Activated naive CD8-positive, alpha-beta T cell treated with anti-CD3 and anti-CD28 coated beads for 36 hours (primary cell): ENCODE results near the gene ACAN. TPM values are rescaled to one million over a fixed set of nuclear protein-coding genes. Genes with fewer than 3 reads are reported as not detected.
A peak's percentile ranks its signal among the peaks of the same experiment; 100 is the strongest.

Source experiments
- DNase-seq: peaks from one replicate; pipeline ENCODE4 v3.0.0; 2021
- H3K27ac Mint-ChIP-seq: one replicate; pipeline ENCODE4 v1.8.0; 2022; ENCODE audit warnings: mild to moderate bottlenecking, moderate library complexity, mixed read lengths
- H3K27me3 Mint-ChIP-seq: one replicate; pipeline ENCODE4 v1.8.0; 2022; ENCODE audit warnings: mild to moderate bottlenecking, mixed read lengths
- H3K36me3 Mint-ChIP-seq: one replicate; pipeline ENCODE4 v1.8.0; 2021; ENCODE audit warnings: mild to moderate bottlenecking, mixed read lengths
- H3K4me1 Mint-ChIP-seq: one replicate; pipeline ENCODE4 v1.8.0; 2021; ENCODE audit warnings: mixed read lengths
- H3K4me3 Mint-ChIP-seq: one replicate; pipeline ENCODE4 v1.8.0; 2022; ENCODE audit warnings: mild to moderate bottlenecking, moderate library complexity, mixed read lengths
- H3K9me3 Mint-ChIP-seq: one replicate; pipeline ENCODE4 v1.8.0; 2022; ENCODE audit warnings: mixed read lengths
- total RNA-seq, 2 experiments: library from RNA; stranded (reverse); gene quantifications; one replicate each; pipeline ENCODE4 v1.2.3, GENCODE V29; 2021

Gene ACAN
- total RNA-seq, 2 experiments from 2014 or later = not detected

GRCh38 chr15:88872706-88873105 is 69.5 kb downstream of the ACAN start:
- no peak for DNase-seq
- Mint-ChIP-seq H3K27ac (no peak overlapping the region), H3K36me3 (peaks cover 6% of the 10 kb centered on the region), H3K4me3 (no peak overlapping the region), H3K4me1 (no peaks in the 10 kb centered on the region), H3K9me3 (no peaks in the 10 kb centered on the region), H3K27me3 (no peaks in the 10 kb centered on the region)

GRCh38 chr15:88873786-88874185 is 70.5 kb downstream of the ACAN start:
- Mint-ChIP-seq H3K36me3 (peaks cover 9% of the 10 kb centered on the region), H3K9me3 (no peaks in the 10 kb centered on the region), H3K27ac (no peak overlapping the region), H3K4me1 (no peaks in the 10 kb centered on the region), H3K27me3 (no peaks in the 10 kb centered on the region), H3K4me3 (no peak overlapping the region)
- no peak for DNase-seq

GRCh38 chr15:88874275-88874674 is 71.0 kb downstream of the ACAN start:
- Mint-ChIP-seq H3K9me3 (no peaks in the 10 kb centered on the region), H3K27me3 (no peaks in the 10 kb centered on the region), H3K4me1 (no peaks in the 10 kb centered on the region), H3K36me3 (peaks cover 9% of the 10 kb centered on the region), H3K27ac (no peak overlapping the region), H3K4me3 (no peak overlapping the region)
- no peak for DNase-seq

DNA sequence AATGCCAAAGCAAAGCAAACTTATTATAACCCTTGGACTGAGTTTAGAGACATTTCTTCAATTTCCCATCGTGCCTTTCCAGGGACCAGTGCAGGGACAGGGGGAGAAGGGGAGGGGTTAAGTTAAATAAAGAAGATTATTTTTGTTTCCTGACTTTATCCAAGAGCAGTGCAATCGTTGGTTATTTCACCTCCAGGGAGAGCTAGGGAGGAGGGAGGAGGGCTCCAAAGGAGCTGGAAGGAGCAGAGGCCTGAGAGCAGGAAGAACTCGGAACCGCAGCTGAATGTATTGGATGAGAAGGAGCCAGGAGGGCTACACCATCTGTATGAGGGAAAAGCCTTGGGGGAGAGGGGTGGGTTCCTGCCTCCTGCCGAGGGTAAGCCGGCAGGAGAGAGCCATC is 71.4 kb downstream of the ACAN start:
- Mint-ChIP-seq H3K9me3 (no peaks in the 10 kb centered on the region), H3K27ac (no peak overlapping the region), H3K27me3 (no peaks in the 10 kb centered on the region), H3K4me3 (no peak overlapping the region), H3K4me1 (no peaks in the 10 kb centered on the region), H3K36me3 (peaks cover 9% of the 10 kb centered on the region)
- no peak for DNase-seq

DNA sequence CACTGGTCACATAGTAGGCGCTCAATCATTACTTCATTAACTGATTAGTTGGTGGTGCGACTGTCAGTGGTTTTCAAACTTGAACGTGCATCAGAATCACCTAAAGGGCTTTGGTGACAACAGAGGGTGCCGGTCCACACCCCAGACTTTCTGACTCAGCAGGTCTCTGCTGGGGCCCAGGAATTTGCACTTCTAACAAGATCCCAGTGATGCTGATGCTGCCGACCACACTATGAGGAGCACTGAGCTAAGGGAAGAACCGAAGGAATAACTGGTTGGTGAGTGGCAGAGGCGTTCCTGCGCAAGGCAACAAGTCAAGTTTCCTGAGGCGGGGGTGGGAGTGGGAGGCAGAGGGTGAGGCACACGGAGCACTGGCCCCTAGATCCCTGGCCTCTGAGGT is 73.3 kb downstream of the ACAN start:
- Mint-ChIP-seq H3K27me3 (no peaks in the 10 kb centered on the region), H3K4me1 (no peaks in the 10 kb centered on the region), H3K4me3 (no peak overlapping the region), H3K27ac (no peak overlapping the region), H3K36me3 (peaks cover 14% of the 10 kb centered on the region), H3K9me3 (no peaks in the 10 kb centered on the region)
- DNase-seq = no peak

DNA sequence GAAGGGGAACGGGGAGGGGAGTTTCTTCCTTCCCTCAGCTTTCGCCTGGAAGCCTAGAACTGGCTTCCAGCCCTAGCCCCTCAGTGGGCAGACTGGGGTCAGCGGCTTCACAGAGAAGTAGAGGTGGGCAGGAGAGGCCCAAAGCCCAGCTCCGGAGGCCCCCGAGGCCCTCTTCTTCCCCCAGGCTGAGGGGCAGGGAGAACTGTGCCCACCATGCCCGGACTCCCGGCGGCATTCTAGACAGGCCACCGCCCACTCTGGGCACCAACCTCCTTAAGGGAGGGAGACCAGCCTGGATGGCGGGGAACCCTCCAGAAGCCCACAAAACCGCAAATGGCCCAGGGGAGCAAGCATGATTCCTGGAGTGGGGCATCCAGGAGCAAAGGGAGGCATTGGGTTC is 74.2 kb downstream of the ACAN start:
- H3K4me3 Mint-ChIP-seq = no peak overlapping the region
- H3K27me3 Mint-ChIP-seq = no peaks in the 10 kb centered on the region
- no peak overlapping the region for H3K27ac Mint-ChIP-seq
- DNase-seq = no peak
- H3K4me1 Mint-ChIP-seq = no peaks in the 10 kb centered on the region
- H3K36me3 Mint-ChIP-seq = peaks cover 14% of the 10 kb centered on the region
- H3K9me3 Mint-ChIP-seq = no peaks in the 10 kb centered on the region

GRCh38 chr15:88877906-88878305 is 74.7 kb downstream of the ACAN start:
- Mint-ChIP-seq H3K9me3 (no peaks in the 10 kb centered on the region), H3K27me3 (no peaks in the 10 kb centered on the region), H3K36me3 (peaks cover 14% of the 10 kb centered on the region), H3K4me1 (no peaks in the 10 kb centered on the region), H3K4me3 (no peak overlapping the region), H3K27ac (no peak overlapping the region)
- no peak for DNase-seq

- H3K4me3 Mint-ChIP-seq = no peak overlapping the region
- DNase-seq = peak; percentile 36
- no peaks in the 10 kb centered on the region for H3K27me3 Mint-ChIP-seq
- no peaks in the 10 kb centered on the region for H3K9me3 Mint-ChIP-seq
- H3K27ac Mint-ChIP-seq = no peak overlapping the region
- H3K36me3 Mint-ChIP-seq = peaks cover 19% of the 10 kb centered on the region
- no peaks in the 10 kb centered on the region for H3K4me1 Mint-ChIP-seq
These were observed 75.5 kb downstream of the ACAN start for GRCh38 chr15:88878720-88879184.

GRCh38 chr15:88880944-88881740 is 77.9 kb downstream of the ACAN start:
- Mint-ChIP-seq H3K4me3 (no peak overlapping the region), H3K27ac (no peak overlapping the region), H3K27me3 (no peaks in the 10 kb centered on the region), H3K36me3 (peaks cover 25% of the 10 kb centered on the region), H3K4me1 (no peaks in the 10 kb centered on the region), H3K9me3 (no peaks in the 10 kb centered on the region)
- no peak for DNase-seq

DNA sequence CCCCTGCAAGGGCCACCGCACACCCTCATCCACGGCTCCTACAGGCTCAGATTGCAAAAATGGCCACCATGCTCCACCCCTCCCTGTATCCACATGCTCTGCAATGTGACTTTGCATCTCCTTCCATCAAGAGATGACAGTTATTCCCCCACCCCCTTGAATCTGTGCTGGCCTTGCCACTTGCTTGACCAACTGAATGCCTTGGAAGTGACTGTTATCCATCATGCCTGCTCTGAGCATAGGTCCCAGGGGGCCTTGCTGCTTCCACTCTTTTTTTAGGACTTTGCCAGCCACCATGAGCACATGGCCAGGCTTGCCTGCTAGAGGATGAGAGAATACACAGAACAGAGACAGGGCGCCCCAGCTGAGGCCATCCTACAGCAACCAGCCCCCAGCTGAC is 78.5 kb downstream of the ACAN start:
- no peaks in the 10 kb centered on the region for H3K9me3 Mint-ChIP-seq
- no peaks in the 10 kb centered on the region for H3K27me3 Mint-ChIP-seq
- no peak overlapping the region for H3K4me3 Mint-ChIP-seq
- peaks cover 26% of the 10 kb centered on the region for H3K36me3 Mint-ChIP-seq
- H3K4me1 Mint-ChIP-seq = no peaks in the 10 kb centered on the region
- DNase-seq = no peak
- H3K27ac Mint-ChIP-seq = no peak overlapping the region

DNA sequence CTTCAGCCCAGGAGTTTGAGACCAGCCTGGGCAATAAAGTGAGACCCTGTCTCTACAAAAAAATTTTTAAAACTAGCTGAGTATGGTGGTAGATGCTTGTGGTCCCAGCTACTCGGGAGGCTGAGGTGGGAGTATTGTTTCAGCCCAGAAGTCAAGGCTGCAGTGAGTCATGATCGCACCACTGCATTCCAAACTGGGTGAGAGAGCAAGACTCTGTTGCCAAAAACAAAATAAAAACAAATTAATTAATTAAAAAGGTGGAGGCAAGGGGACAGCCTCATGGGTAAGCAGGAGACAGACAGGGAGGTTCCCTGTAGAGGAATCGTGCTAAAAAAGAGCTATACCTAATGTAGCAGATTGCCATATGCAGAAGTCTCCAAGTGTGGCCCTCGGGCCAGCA is 79.5 kb downstream of the ACAN start:
- Mint-ChIP-seq H3K4me1 (no peaks in the 10 kb centered on the region), H3K9me3 (no peaks in the 10 kb centered on the region), H3K27ac (no peak overlapping the region), H3K36me3 (peaks cover 30% of the 10 kb centered on the region), H3K27me3 (no peaks in the 10 kb centered on the region), H3K4me3 (no peak overlapping the region)
- no peak for DNase-seq

- Mint-ChIP-seq H3K4me1 (peaks cover 6% of the 10 kb centered on the region), H3K27me3 (no peaks in the 10 kb centered on the region), H3K27ac (no peak overlapping the region), H3K9me3 (no peaks in the 10 kb centered on the region), H3K36me3 (peaks cover 39% of the 10 kb centered on the region), H3K4me3 (no peak overlapping the region)
- no peak for DNase-seq
These were observed 83.9 kb downstream of the ACAN start for GRCh38 chr15:88887068-88887580.

DNA sequence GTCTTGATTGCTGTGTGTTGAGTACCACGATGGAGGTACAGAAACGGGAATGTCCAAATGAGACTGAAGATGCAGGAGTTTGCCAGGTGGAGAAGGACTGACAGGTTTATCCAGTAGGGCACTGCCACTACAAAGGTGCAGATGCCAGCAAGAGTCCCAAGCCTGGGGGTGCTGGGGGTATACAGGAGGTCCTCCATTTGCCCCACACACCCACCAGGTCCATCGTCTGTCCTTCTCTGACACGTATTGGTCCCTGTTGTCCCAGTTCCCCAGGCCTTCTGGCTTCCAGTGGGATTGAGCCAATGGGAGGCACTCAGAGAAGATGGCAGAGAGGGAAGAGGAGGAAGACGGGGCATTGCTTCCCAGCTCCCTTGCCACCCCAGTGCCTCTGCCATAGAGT is 85.5 kb downstream of the ACAN start:
- H3K9me3 Mint-ChIP-seq = no peaks in the 10 kb centered on the region
- no peak overlapping the region for H3K27ac Mint-ChIP-seq
- peaks cover 11% of the 10 kb centered on the region for H3K4me1 Mint-ChIP-seq
- DNase-seq = no peak
- peaks cover 41% of the 10 kb centered on the region for H3K36me3 Mint-ChIP-seq
- no peaks in the 10 kb centered on the region for H3K27me3 Mint-ChIP-seq
- no peak overlapping the region for H3K4me3 Mint-ChIP-seq

DNA sequence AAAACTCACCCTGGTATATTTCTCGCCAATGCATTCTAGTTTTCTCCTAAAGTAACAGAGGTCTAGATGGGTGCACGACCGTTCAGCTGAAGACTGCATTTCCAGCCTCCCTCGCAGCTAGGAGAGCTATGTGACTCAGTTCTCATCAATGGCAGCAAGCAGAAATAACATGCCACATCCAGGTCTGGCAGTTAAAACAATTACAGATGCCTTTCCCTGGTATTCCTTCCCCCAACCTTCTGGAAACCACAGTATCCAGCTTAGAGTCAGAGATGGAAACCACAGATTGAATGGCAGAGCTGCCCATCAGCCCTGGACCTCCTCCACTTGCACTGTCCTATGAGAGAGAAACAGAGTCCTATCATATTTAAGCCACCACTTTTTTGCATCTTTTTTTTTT is 87.3 kb downstream of the ACAN start:
- H3K4me3 Mint-ChIP-seq = no peak overlapping the region
- H3K36me3 Mint-ChIP-seq = peaks cover 31% of the 10 kb centered on the region

GRCh38 chr15:88891540-88892254 is 88.5 kb downstream of the ACAN start:
- Mint-ChIP-seq H3K36me3 (peaks cover 31% of the 10 kb centered on the region), H3K4me1 (peaks cover 22% of the 10 kb centered on the region), H3K9me3 (no peaks in the 10 kb centered on the region), H3K4me3 (no peak overlapping the region), H3K27me3 (no peaks in the 10 kb centered on the region), H3K27ac (no peak overlapping the region)
- no peak for DNase-seq

More for the DNA sequence above, 87.3 kb downstream of the ACAN start:
- H3K27ac Mint-ChIP-seq = no peak overlapping the region
- peaks cover 15% of the 10 kb centered on the region for H3K4me1 Mint-ChIP-seq
- H3K27me3 Mint-ChIP-seq = no peaks in the 10 kb centered on the region
- no peaks in the 10 kb centered on the region for H3K9me3 Mint-ChIP-seq
- no peak for DNase-seq
